A549 (cell line): ENCODE measurements around the gene ITGB7. TPM values are rescaled to one million over a fixed set of nuclear protein-coding genes. Genes with fewer than 3 reads are reported as not detected.

Source experiments
- ATAC-seq, 2 experiments: fragments of 200-7000 bp in 1 of 2; fragments of >200 bp in 1 of 2; cut with Nextera tagmentation in 1 of 2; cut with Tn5 transposase in 1 of 2; 3 replicates each; pipeline versions ENCODE4 v1.8.0 to v1.9.1; 2018 to 2020; ENCODE audit warnings: mild to moderate bottlenecking in 1 of 2, moderate library complexity in 1 of 2
- CTCF ChIA-PET: fragments of 300-600 bp; sonication (Branson Sonifier 250); formaldehyde crosslinking; extraction: SDS; loops from one replicate; lab custom pipeline; 2021; ENCODE audit warnings: antibody characterized with exemption, inconsistent platforms; lab: Yijun Ruan, JAX
- POLR2A ChIA-PET: fragments of 350-600 bp; formaldehyde crosslinking; extraction: SDS; loops from one replicate; lab custom pipeline; 2021; ENCODE audit warnings: antibody characterized with exemption, inconsistent platforms; lab: Yijun Ruan, JAX
- DNase-seq, 2 experiments: peaks; one replicate each; pipeline versions ENCODE4 v3.0.0 to v3.0.0-alpha.2; 2011 to 2016; ENCODE audit warnings: low read depth in 1 of 2, low spot score in 1 of 2
- FAIRE-seq: peaks from 2 replicates; lab custom pipeline; 2011; peaks lifted over from hg19 to GRCh38; lab: Jason Lieb, UNC
- H3K27ac ChIP-seq, 2 experiments: fragments of >200 bp; sonication (Bioruptor Twin); formaldehyde crosslinking; 3 replicates each; pipeline ENCODE4 v1.5.1; 2016 to 2017
- H3K4me1 ChIP-seq: fragments of >200 bp; sonication (Bioruptor Twin); formaldehyde crosslinking; 3 replicates; pipeline ENCODE4 v1.6.1; 2016
- H3K4me2 ChIP-seq: fragments of >200 bp; sonication (Bioruptor Twin); formaldehyde crosslinking; 3 replicates; pipeline ENCODE4 v1.6.1; 2016
- H3K4me3 ChIP-seq: fragments of >200 bp; sonication (Bioruptor Twin); formaldehyde crosslinking; 3 replicates; pipeline ENCODE4 v1.5.1; 2016
- H3K9me3 ChIP-seq: fragments of >200 bp; sonication (Bioruptor Twin); formaldehyde crosslinking; 3 replicates; pipeline ENCODE4 v1.6.1; 2016
- FOSB ChIP-seq: fragments of 250-450 bp; sonication (Bioruptor Pico); IDR thresholded peaks from 2 replicates; pipeline ENCODE4 v1.5.0; 2020; ENCODE audit warnings: mild to moderate bottlenecking, moderate library complexity
- FOSL2 ChIP-seq, 2 experiments: fragments of 450-650 bp in 1 of 2; fragments of >200 bp in 1 of 2; sonication (Bioruptor Twin) in 1 of 2; formaldehyde crosslinking; IDR thresholded peaks; 2 replicates each; pipeline versions ENCODE4 v1.5.0 to v1.6.1; 2016 to 2020; ENCODE audit warnings: mild to moderate bottlenecking in 1 of 2, moderate library complexity in 1 of 2
- HEYL ChIP-seq: fragments of 250-450 bp; sonication (Bioruptor Pico); IDR thresholded peaks from 2 replicates; pipeline ENCODE4 v1.8.0; 2021; ENCODE audit warnings: mild to moderate bottlenecking, moderate library complexity
- HOXA7 ChIP-seq: fragments of 250-450 bp; sonication (Bioruptor Pico); IDR thresholded peaks from 2 replicates; pipeline ENCODE4 v1.5.0; 2020; ENCODE audit warnings: mild to moderate bottlenecking, moderate library complexity
- HOXB5 ChIP-seq: fragments of 250-450 bp; sonication (Bioruptor Pico); IDR thresholded peaks from 2 replicates; pipeline ENCODE4 v1.5.0; 2020; ENCODE audit warnings: mild to moderate bottlenecking, moderate library complexity
- NPAS2 ChIP-seq: fragments of 250-450 bp; sonication (Bioruptor Pico); IDR thresholded peaks from 2 replicates; pipeline ENCODE4 v1.8.0; 2022; ENCODE audit warnings: mild to moderate bottlenecking, moderate library complexity, borderline replicate concordance
- NR3C1 ChIP-seq: fragments of >200 bp; sonication (Bioruptor Twin); formaldehyde crosslinking; IDR thresholded peaks from 3 replicates; pipeline ENCODE4 v1.6.1; 2017
- RFX5 ChIP-seq: fragments of 450-650 bp; IDR thresholded peaks from 2 replicates; pipeline ENCODE4 v1.7.1; 2014; ENCODE audit warnings: antibody characterized with exemption, mild to moderate bottlenecking, moderate library complexity
- ZSCAN20 ChIP-seq: fragments of 250-450 bp; sonication (Bioruptor Pico); IDR thresholded peaks from 2 replicates; pipeline ENCODE4 v1.8.0; 2022; ENCODE audit warnings: mild to moderate bottlenecking, moderate library complexity
- WGBS: methylation state at CpG from one replicate; pipeline ENCODE4 v1.1.6; 2017; ENCODE audit errors: missing lambda C conversion rate; 5-methylcytosine and 5-hydroxymethylcytosine counted together
- polyA plus RNA-seq, 4 experiments: library from polyadenylated mRNA; depleted of rRNA in 3 of 4; stranded (reverse); fragments of >200 nt; fragmentation: RNase III in 1 of 4; extraction: RNeasy Plus Mini Kit Qiagen cat#74134 plus additional on column Dnase treatment in 1 of 4; gene quantifications; 2 replicates in 3 of 4; 3 replicates in 1 of 4; pipeline ENCODE4 v1.2.3, GENCODE V29; 2011 to 2017
- TF ChIP-seq, protein P1 (sequence below): fragments of >200 bp; sonication (Bioruptor Twin); formaldehyde crosslinking; IDR thresholded peaks from 3 replicates; pipeline ENCODE4 v1.5.1; 2016
- TF ChIP-seq, protein P2 (sequence below): IDR thresholded peaks from 2 replicates; pipeline ENCODE4 v1.6.1; 2012; ENCODE audit warnings: low read depth, borderline replicate concordance
- TF ChIP-seq, protein P3 (sequence below): fragments of >200 bp; sonication (Bioruptor Twin); formaldehyde crosslinking; IDR thresholded peaks from 2 replicates; pipeline ENCODE4 v1.6.1; 2016
- TF ChIP-seq, protein P4 (sequence below): IDR thresholded peaks from 2 replicates; pipeline ENCODE4 v1.6.1; 2012
- TF ChIP-seq, protein P5 (sequence below): IDR thresholded peaks from 2 replicates; pipeline ENCODE4 v1.6.1; 2012

Gene ITGB7
- polyA plus RNA-seq, 2 of the 4 experiments (the other 2 are of a cell fraction): 0.54 to 0.56 TPM

DNA sequence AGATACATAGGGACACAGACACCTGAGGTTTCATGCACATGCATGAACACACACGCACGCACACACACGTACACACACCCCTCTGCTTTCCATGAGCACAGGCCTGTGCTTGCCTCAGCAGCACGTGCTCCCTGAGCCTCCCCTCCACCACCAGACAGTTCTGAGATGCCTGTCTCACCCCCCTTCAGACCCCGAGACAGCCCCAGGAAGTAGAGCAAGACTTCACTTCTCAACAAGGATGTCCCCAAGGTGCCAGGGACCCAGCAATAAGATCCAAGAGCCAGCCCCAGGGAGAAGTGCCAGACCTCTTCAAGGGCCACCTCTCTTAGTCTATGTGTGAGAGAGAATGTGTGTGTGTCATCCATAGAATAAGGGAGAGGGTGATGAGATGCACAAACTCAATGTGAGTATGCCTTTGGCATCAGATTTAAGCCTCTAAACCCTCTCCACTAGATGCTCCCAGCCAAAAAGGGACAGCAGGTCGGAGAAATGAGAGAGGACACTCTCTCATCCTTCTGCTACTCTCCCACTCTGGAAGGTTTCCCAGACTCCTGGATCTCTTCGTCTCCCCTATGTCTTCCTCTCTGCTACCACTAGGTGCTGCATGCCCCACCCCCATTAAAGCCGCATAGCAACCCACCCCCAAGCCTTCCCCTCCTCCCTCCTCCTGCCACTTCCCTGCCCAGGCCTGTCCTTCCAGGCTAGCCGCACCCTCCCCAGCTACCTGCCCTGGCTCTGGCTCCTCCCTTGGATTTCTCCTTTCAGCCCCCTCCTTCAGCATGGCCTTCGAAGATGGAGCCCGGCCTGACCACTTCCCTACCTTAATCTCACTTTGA is 17.2 kb upstream of the ITGB7 start:
- Histone ChIP-seq H3K27ac (peak overlapping the region; percentile 12 to 61; a peak in 3 of 6 replicates), H3K9me3 (no peaks in the 10 kb centered on the region), H3K4me1 (peaks cover 32% of the 10 kb centered on the region), H3K4me2 (peak overlapping the region; percentile 25; the same call in 1 of the 3 replicates), H3K4me3 (no peak overlapping the region)
- ChIA-PET POLR2A (no interaction called here), CTCF (interaction anchor here (0.8 to 33.2 kb wide), 10 partner anchors 8 to 157 kb away, joined by 3 to 1046 read pairs (median 6); partner anchors contain the start of genes MYG1 and PFDN5)
- ATAC-seq (peak in 1 of 2 experiments; percentile 8; a peak in 2 of 6 replicates), DNase-seq (peak; percentile 44 to 50), FAIRE-seq (no peak)
- 79% methylated on average over 10 of the region's 11 CpGs for WGBS
- TF ChIP-seq, protein P1, sequence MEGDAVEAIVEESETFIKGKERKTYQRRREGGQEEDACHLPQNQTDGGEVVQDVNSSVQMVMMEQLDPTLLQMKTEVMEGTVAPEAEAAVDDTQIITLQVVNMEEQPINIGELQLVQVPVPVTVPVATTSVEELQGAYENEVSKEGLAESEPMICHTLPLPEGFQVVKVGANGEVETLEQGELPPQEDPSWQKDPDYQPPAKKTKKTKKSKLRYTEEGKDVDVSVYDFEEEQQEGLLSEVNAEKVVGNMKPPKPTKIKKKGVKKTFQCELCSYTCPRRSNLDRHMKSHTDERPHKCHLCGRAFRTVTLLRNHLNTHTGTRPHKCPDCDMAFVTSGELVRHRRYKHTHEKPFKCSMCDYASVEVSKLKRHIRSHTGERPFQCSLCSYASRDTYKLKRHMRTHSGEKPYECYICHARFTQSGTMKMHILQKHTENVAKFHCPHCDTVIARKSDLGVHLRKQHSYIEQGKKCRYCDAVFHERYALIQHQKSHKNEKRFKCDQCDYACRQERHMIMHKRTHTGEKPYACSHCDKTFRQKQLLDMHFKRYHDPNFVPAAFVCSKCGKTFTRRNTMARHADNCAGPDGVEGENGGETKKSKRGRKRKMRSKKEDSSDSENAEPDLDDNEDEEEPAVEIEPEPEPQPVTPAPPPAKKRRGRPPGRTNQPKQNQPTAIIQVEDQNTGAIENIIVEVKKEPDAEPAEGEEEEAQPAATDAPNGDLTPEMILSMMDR: peak; percentile 8; the same call in 1 of the 3 replicates
- TF ChIP-seq, protein P2, sequence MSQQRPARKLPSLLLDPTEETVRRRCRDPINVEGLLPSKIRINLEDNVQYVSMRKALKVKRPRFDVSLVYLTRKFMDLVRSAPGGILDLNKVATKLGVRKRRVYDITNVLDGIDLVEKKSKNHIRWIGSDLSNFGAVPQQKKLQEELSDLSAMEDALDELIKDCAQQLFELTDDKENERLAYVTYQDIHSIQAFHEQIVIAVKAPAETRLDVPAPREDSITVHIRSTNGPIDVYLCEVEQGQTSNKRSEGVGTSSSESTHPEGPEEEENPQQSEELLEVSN: no peak

DNA sequence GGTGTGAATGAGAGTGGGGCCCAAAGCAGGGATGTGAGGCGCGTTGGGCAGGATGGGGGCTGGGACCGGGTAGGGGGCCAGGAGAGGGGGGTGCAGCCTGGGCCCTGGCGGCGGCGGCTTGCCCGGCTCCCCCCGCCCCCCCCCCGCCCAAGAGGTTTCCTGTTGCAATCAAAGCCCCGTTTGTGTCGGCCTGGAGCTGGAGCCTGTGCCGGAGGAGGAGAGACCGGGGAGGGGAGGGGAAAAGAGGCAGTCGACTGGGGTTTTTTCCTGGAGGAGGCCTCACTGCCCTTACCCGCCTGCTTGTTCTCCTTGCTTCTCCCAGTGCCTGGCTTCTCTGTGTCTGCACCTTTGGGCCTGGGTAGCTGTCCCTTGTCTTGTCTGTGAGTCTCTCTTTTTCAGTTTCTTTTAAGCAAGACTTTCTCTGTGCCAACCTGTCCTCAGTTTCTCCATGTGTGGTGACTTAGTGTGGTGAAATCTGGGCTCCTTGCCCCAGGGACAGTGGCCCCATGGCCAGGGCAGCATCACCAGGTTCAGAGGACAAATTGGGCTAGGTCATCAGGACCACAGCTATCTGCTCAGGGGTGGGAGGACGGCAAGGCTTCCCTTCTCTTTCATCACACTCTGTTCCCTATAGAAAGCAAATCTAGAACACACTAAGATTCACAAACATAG is 16.5 kb upstream of the ITGB7 start:
- Histone ChIP-seq H3K27ac (peak overlapping the region in 1 of 2 experiments; percentile 98; a peak in 3 of 6 replicates), H3K9me3 (no peaks in the 10 kb centered on the region), H3K4me3 (no peak overlapping the region), H3K4me2 (no peak overlapping the region), H3K4me1 (peaks cover 40% of the 10 kb centered on the region)
- ChIA-PET CTCF (interaction anchor here (0.7 to 33.2 kb wide), 6 partner anchors 11 to 170 kb away, joined by 3 to 1046 read pairs (median 5); partner anchors contain the start of genes MYG1 and PFDN5), POLR2A (no interaction called here)
- WGBS: 61% methylated on average over 13 of the region's 16 CpGs
- DNase-seq (no peak), ATAC-seq (no peak), FAIRE-seq (no peak)
- no peak for TF ChIP-seq HEYL (CRISPR knock-in tag)

DNA sequence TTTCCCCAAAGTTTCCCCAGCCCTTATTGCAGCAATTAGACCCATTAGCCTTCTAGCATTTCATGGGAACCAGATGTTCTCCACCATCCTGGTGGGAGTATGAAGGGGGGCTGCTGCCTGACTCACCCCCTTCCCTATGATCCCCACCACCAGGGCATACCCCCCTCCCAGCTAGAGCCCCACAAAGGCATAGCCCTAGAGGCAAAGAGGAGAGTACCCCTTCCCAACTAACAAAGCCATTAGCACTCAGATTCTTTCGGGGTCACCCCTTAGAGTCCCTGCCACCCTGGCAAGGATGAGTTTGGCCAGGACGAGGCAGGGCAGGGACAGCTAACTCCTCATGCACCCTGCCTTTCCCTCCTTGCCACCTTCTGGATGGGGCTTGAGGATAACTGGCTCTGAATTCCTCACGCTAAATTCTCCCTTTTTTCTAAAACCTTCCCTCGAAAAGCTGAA is 15.8 kb upstream of the ITGB7 start:
- H3K4me2 ChIP-seq: peak overlapping the region; percentile 97
- H3K4me3 ChIP-seq: no peak overlapping the region
- peaks cover 46% of the 10 kb centered on the region for H3K4me1 ChIP-seq
- CTCF ChIA-PET: interaction anchor here (0.7 to 33.2 kb wide), 6 partner anchors 10 to 169 kb away, joined by 3 to 1046 read pairs (median 5); partner anchors contain the start of genes MYG1 and PFDN5
- no peak for FAIRE-seq
- DNase-seq: no peak
- no peak for ATAC-seq
- H3K27ac ChIP-seq: peak overlapping the region; percentile 98; a peak in 4 of 6 replicates
- POLR2A ChIA-PET: no interaction called here
- WGBS: 87% methylated on average over 4 of the region's 4 CpGs
- H3K9me3 ChIP-seq: no peaks in the 10 kb centered on the region
- TF ChIP-seq HEYL (CRISPR knock-in tag): no peak
- TF ChIP-seq FOSB: no peak
- TF ChIP-seq HOXA7 (CRISPR knock-in tag): no peak
- no peak for TF ChIP-seq FOSL2 (IDR thresholded peaks at IDR 0.05)
- TF ChIP-seq FOSL2 (CRISPR knock-in tag; IDR thresholded peaks at IDR 0.05): no peak
- no peak for TF ChIP-seq NPAS2 (CRISPR knock-in tag)

DNA sequence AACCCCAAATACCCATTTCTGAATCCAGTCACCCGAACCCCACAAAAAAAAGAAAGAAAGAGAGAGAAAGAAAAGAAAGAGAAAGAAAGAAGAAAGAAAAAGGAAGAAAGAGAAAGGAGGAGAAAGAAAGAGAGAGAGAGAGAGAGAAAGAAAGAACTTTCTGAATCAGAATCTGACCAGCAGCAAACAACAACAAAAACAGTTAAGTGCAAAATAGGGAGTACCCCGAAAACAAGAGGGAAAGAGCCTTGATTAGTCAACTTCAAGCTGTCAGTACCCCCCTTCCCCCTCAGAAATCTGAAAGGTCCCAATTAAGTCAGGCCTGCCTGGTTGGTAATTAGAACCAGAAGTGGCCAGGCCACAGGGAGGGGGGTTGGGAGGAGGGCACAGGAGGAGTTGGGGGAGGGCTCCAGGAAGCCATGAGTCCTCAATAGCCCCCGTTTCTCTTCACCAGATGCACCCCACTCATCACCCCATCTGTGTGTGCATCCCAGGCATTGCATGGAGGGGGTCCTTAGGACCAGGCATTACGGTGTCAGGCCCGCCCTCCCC is 15.2 kb upstream of the ITGB7 start:
- peak overlapping the region; percentile 98 for H3K27ac ChIP-seq
- WGBS: 43% methylated on average over 5 of the region's 5 CpGs
- H3K9me3 ChIP-seq: no peaks in the 10 kb centered on the region

More for the DNA sequence above, 15.2 kb upstream of the ITGB7 start:
- H3K4me3 ChIP-seq: peak overlapping the region; percentile 61
- peak overlapping the region; percentile 97 for H3K4me2 ChIP-seq
- DNase-seq (no peak), FAIRE-seq (no peak), ATAC-seq (no peak)
- H3K4me1 ChIP-seq: peaks cover 52% of the 10 kb centered on the region
- CTCF ChIA-PET: interaction anchor here (1.5 to 33.2 kb wide), 3 partner anchors 9 to 68 kb away, joined by 7 to 1046 read pairs (median 38); partner anchors contain the start of genes MYG1 and PFDN5
- POLR2A ChIA-PET: no interaction called here
- TF ChIP-seq, protein P3, sequence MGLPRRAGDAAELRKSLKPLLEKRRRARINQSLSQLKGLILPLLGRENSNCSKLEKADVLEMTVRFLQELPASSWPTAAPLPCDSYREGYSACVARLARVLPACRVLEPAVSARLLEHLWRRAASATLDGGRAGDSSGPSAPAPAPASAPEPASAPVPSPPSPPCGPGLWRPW: no peak
- no peak for TF ChIP-seq ZSCAN20 (CRISPR knock-in tag)
- TF ChIP-seq, protein P4, sequence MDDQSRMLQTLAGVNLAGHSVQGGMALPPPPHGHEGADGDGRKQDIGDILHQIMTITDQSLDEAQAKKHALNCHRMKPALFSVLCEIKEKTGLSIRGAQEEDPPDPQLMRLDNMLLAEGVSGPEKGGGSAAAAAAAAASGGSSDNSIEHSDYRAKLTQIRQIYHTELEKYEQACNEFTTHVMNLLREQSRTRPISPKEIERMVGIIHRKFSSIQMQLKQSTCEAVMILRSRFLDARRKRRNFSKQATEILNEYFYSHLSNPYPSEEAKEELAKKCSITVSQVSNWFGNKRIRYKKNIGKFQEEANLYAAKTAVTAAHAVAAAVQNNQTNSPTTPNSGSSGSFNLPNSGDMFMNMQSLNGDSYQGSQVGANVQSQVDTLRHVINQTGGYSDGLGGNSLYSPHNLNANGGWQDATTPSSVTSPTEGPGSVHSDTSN: no peak
- no peak for TF ChIP-seq NR3C1
- TF ChIP-seq, protein P5, sequence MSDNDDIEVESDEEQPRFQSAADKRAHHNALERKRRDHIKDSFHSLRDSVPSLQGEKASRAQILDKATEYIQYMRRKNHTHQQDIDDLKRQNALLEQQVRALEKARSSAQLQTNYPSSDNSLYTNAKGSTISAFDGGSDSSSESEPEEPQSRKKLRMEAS: no peak
- TF ChIP-seq RFX5: no peak
- no peak for TF ChIP-seq HOXB5 (CRISPR knock-in tag)
